ENCODE results near the gene NATD1. TPM values are rescaled to one million over a fixed set of nuclear protein-coding genes. Genes with fewer than 3 reads are reported as not detected.

The NATD1 gene
- total RNA-seq, 1 donor from 2014 or later = 19.5 TPM

DNA sequence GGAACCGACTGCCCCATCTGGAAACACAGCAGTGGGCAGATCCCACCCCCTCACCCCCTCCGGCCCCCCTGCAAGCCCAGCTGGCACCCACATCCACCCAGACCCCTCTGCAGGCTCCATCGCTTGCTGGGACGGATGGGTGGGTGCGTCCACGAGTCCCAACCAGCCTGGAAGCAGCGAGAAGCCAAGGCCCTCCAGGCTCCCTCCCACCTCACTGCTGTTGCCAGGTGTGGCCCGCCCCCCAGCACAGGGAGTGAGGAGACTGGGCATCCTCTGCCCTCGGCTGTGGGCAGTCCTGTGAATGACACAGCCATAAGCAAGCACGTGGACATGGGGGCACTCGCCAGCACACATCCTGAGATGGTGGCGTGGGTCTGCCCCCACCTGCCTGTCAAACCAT is 50.7 kb downstream of the NATD1 start:
- ATAC-seq = peak; percentile 6
- no peak overlapping the region for H3K4me3 ChIP-seq
- TF ChIP-seq CTCF (IDR thresholded peaks at IDR 0.05) = no peak
- H3K36me3 ChIP-seq = peaks cover 20% of the 10 kb centered on the region
- H3K9me3 ChIP-seq = no peaks in the 10 kb centered on the region
- H3K4me1 ChIP-seq = peaks cover 16% of the 10 kb centered on the region
- H3K27ac ChIP-seq = no peak overlapping the region
- DNase-seq = no peak
- intact Hi-C loops (cut with DNase I) = no loop called here
- no peaks in the 10 kb centered on the region for H3K27me3 ChIP-seq

DNA sequence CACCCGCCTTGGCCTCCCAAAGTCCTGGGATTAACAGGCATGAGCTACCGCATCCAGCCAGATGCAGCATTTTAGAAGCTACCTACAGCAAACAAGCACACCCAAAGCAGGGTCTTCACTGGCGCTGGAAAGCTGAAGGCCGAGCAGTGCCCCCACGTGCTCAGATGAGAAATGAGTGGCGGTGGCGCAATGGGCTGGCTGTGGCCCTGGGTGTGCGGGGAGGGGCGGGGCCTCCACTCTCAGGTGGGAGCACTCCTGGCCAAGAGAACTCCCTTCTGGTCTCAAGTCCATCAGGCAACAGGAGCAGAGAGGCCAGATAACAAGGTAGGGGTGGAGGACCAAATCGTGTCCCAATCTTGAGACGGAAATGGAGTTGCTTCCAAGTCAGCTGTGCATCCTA is 51.3 kb downstream of the NATD1 start:
- no peak for TF ChIP-seq CTCF (IDR thresholded peaks at IDR 0.05)
- H3K27ac ChIP-seq = no peak overlapping the region
- peaks cover 16% of the 10 kb centered on the region for H3K4me1 ChIP-seq
- no peak for DNase-seq
- intact Hi-C loops (cut with DNase I) = no loop called here
- peaks cover 20% of the 10 kb centered on the region for H3K36me3 ChIP-seq
- ATAC-seq = no peak
- H3K27me3 ChIP-seq = no peaks in the 10 kb centered on the region
- no peaks in the 10 kb centered on the region for H3K9me3 ChIP-seq
- H3K4me3 ChIP-seq = no peak overlapping the region

GRCh38 chr17:21201298-21201595 is 52.0 kb downstream of the NATD1 start:
- Histone ChIP-seq H3K4me1 (peaks cover 16% of the 10 kb centered on the region), H3K36me3 (peaks cover 21% of the 10 kb centered on the region), H3K4me3 (no peak overlapping the region), H3K9me3 (no peaks in the 10 kb centered on the region), H3K27ac (no peak overlapping the region), H3K27me3 (no peaks in the 10 kb centered on the region)
- intact Hi-C loops (cut with DNase I) = no loop called here
- ATAC-seq (no peak), DNase-seq (no peak)
- TF ChIP-seq CTCF (IDR thresholded peaks at IDR 0.05) = no peak

GRCh38 chr17:21200590-21201297 is 52.5 kb downstream of the NATD1 start:
- Histone ChIP-seq H3K4me1 (peaks cover 16% of the 10 kb centered on the region), H3K9me3 (no peaks in the 10 kb centered on the region), H3K36me3 (peaks cover 21% of the 10 kb centered on the region), H3K4me3 (no peak overlapping the region), H3K27ac (no peak overlapping the region), H3K27me3 (no peaks in the 10 kb centered on the region)
- intact Hi-C loops (cut with DNase I) = no loop called here
- TF ChIP-seq CTCF (IDR thresholded peaks at IDR 0.05) = no peak
- no peak for ATAC-seq
- no peak for DNase-seq

- Histone ChIP-seq H3K4me3 (no peak overlapping the region), H3K9me3 (no peaks in the 10 kb centered on the region), H3K27ac (no peak overlapping the region), H3K4me1 (peaks cover 16% of the 10 kb centered on the region), H3K36me3 (peaks cover 21% of the 10 kb centered on the region), H3K27me3 (no peaks in the 10 kb centered on the region)
- DNase-seq (no peak), ATAC-seq (no peak)
- intact Hi-C loops (cut with DNase I) = no loop called here
- TF ChIP-seq CTCF (IDR thresholded peaks at IDR 0.05) = no peak
Measured at GRCh38 chr17:21199856-21200255, 53.4 kb downstream of the NATD1 start.

- no peak for ATAC-seq
- Histone ChIP-seq H3K27me3 (no peaks in the 10 kb centered on the region), H3K4me3 (no peak overlapping the region), H3K27ac (no peak overlapping the region), H3K36me3 (peaks cover 21% of the 10 kb centered on the region), H3K4me1 (peaks cover 19% of the 10 kb centered on the region), H3K9me3 (no peaks in the 10 kb centered on the region)
- no peak for TF ChIP-seq CTCF (IDR thresholded peaks at IDR 0.05)
- DNase-seq = no peak
- intact Hi-C loops (cut with DNase I) = no loop called here
Measured at GRCh38 chr17:21199311-21199710, 53.9 kb downstream of the NATD1 start.
